HG02840 (cell line): ENCODE data around the gene KRTAP27-1.

Experiments used
- ATAC-seq: cut with Tn5 transposase; IDR thresholded peaks from one replicate; pipeline ENCODE4 v1.9.1; 2021; ENCODE audit warnings: mild to moderate bottlenecking, moderate library complexity, moderate number of reproducible peaks; ENCODE audit not compliant: unreplicated experiment, low FRiP score

The KRTAP27-1 gene, protein sequence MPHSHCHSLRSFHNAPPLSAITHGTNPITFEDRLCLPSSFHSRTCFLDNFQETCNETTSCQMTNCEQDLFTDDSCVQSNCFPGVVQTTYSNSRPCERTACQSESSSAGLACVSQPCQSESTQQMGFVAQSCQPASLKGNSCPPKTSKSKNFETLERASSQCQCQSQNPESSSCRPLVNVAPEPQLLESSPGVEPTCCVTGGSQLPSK

DNA sequence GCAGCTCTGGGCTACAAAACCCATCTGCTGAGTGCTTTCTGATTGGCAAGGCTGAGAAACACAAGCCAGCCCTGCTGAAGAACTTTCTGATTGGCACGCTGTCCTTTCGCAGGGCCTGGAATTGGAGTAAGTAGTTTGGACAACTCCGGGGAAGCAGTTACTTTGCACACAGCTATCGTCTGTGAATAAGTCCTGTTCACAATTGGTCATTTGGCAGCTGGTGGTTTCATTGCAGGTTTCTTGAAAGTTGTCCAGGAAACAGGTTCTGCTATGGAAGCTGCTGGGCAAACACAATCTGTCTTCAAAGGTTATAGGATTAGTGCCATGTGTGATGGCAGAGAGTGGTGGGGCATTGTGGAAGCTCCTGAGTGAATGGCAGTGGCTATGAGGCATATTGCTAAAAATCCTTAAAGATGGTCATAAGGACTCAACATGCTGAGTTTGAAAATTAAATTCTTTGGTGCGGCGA, at the start of gene KRTAP27-1:
Gene KRTAP27-1 (minus strand): TSS at position 419 of the 469 bp plus-strand sequence. CDS start 26 bp downstream, at position 393.
- ATAC-seq: no peak

DNA sequence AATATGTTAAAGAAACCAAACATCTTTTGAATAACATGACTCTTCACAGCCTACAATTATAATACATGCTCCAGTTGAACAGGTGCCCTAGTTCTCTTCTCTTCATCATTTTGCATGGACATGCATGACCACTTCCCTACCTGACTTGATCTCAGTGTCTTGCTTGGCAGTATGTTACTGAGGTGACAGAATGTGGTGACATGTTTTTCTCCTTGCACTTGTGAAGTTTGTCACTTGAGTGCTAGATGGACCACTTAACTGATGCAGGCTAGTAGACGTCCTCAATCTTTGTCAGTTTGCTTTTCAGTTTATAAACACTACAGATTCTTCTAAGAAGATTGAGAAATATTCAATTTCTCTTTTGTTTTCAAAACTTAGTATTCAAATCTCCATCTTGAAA, 44.7 kb upstream of the KRTAP27-1 start:
- ATAC-seq: no peak

DNA sequence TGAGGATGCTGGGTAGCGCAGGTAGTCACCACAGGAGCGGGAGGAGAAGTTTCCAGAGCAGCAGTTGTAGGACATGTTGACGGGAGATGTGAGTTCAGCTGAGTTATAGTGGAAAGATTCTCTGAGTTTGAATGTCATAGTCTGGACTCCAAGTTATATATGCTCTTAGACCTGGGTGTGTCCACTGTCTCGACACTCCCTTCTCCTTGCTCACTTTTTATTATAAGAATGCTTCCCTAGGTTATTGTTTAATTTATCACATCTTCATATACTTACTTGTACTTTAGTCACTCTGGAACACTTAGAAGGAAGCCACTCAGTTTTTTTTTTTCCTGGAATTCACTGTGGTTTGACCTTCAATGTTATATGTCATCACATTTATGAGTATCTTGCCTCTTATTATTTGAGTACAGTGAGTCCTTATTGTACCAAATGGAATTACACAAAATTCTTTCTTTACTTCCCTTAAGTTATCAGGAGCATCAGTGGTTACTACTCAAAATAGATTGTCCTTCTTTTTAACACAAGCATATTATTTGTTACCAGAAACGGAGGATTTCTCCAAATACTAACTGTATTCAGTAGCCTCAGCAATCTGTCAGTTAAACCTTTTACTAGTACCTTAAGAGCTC, 34.8 kb upstream of the KRTAP27-1 start, which contains the start of gene KRTAP13-2:
Gene KRTAP13-2 (minus strand): TSS at position 133 of the 632 bp plus-strand sequence. CDS start 58 bp downstream, at position 75.
- ATAC-seq: no peak

DNA sequence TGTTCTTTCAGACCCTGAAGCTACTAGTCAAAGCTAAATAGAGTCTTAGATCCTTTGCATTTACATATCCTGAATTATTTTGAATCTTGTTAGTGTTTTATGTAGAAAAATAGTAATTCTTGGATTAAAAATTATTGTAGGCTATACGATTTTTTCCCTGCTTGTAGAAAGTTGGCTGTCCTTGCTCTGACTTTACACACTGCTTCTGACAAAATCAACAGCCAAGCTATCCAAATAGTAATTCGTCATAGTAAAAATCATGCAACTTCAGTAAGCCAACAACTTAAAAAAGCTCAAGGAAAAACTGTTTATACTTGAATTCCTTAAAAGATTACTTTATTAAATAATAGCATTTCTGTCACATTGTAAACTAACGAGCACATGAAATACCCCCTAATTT, 18.4 kb upstream of the KRTAP27-1 start:
- ATAC-seq: no peak

DNA sequence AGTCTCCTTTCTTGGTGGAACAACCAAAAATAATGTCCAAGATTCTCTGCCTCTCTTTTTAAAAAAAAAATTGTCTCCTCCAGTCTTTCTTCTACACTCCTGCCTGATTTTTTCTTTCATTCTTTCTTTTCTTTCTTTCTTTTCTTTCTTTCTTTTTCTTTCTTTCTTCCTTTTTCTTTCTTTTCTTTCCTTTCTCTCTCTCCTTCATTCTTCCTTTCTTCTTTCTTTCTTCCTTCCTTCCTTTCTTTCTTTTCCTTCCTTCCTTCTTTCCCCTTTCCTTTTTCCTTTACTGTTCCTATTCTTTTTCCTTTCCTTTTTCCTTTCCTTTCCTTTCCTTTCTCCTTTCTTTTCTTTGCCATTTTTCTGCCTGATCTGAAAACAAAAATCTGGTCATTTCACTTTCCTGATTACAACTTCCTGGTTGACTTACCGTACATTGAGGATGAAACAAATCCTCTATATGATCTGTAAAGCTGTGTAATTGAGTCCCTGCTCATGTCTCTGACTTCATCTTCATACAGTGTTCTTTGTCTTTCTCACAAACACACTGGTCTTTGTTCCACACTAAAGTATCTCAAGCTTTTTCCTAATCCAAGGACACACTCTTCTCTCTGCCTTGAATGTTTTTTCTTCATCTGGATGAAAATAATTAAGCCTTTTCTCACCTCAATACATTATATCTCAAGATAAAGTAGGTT, 17.0 kb upstream of the KRTAP27-1 start:
- ATAC-seq: no peak

DNA sequence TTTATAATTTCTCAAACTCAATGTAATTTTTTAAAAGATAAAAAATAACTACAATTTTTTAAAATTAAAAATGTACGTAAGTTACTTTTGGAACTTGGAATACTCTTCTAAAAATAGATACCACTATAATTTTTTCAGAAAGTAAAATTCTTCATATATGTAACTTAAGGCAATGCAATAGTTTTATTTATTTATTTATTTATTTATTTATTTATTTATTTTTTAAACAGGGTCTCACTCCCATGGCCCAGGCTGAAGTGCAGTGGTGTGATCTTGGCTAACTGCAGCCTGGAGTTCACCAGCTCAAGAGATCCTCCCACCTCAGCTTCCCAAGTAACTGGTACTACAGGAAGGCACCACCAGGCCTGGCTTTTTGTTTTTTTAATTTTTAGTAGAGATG, 14.0 kb upstream of the KRTAP27-1 start:
- no peak for ATAC-seq

DNA sequence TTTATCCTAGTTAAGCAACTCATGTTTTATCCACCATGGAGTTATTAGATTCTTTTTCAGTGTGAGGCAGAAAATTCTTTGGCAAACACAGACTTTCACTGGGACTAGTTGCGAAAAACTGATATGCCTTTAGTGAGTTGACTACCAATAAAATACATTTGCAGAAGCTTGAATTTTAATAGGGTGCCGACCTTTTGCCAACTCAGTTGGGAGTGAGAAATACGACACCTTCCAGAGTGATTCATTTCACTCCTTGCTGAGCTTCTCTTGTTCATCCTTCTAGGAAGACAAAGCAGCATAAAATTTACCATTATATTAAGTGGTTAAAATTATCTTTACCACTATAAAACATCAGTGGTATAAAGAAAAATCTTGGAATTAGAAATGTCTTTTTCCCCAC, 12.1 kb upstream of the KRTAP27-1 start:
- ATAC-seq: no peak

DNA sequence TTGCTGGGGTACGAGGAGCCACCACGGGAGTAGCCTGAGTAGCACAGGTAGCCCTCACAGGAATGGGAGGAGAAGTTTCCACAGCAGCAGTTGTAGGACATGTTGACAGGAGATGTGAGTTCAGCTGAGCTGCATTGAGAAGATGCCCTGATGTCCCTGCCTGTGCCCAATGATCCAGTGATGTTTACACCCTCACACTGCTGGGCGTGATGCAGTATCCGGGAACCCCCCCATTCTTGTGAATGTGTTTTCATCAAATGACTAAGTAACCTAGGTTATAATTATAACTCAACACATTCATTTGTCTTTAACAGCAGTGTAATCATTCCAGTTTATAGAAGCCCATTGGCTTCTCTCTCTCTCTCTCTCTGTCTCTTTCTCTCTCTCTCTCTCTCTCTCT, 11.0 kb upstream of the KRTAP27-1 start, which contains the start of gene KRTAP23-1:
Gene KRTAP23-1 (minus strand): TSS at position 101 of the 400 bp plus-strand sequence. CDS start 0 bp downstream, at position 101.
- ATAC-seq: no peak

DNA sequence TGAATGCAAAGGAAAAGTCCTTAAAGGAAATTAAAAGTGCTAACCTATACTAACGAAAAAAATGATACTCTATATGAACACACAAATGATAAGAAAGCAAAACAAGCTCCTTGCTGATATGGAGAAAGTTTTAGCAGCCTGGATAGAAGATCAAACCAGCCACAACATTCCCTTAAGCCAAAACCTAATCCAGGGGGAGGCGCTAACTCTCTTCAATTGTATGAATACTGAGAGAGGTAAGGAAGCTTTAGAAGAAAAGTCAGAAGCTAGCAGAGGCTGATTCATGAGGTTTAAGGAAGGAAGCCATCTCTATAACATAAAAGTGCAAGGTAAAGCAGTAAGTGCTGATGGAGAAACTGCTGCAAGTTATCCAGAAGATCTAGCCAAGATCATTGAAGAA, 7.5 kb upstream of the KRTAP27-1 start:
- no peak for ATAC-seq

DNA sequence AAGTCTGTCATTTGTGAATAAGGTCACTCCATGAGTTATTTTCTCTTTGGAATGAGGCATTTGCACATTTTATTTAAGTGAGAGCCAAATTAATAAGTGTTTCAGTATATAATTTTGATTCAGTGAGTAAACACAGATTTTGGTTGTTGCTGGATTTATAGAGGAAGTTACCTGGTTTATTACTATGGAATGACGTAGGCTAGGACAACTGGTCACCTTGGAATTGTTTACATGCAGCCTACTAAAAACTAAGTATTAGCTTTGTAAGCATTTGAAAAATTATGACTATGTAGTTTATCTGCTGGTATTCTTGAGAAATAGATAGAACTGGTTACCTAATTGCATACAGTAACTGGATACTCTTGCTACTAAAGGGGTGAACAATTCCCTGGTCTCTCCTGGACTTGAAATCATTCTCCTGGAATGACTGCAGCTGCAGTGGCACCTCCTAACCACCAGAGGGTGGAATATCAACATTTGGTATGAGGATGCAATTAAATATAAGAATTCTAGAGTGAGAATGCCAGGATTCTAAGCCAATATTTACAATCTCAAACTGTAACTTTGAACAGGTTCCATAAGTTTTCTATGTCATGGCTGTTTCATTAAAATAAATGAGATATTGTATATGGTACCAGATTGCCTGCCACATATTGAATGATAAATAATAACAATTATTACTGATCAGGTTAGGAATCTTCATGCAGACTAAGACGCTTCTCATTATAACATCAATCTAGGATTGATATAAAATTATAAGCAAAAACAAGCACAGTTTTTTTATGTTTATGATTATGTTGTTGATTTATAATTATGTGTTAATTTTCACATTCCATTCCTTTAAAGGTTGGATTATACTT, 3.5 kb upstream of the KRTAP27-1 start:
- ATAC-seq: no peak

DNA sequence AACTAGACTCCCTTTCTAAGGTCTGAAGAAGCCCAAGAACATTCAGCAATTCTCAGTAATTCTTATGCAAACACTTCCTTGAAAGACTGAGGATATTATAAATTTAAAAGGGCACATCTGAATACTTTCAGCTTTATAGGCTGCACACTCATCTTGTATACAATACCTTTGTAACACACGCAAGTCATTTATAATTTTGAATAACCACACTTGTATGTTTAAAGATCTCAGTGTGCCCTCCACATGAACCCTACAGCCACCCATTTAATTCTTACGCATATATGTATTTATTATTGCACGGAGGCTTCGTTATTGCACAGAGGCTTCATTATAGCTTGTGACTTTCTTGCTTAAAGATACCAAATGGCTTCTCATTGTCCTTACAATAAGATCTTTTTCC, 1.2 kb upstream of the KRTAP27-1 start:
- no peak for ATAC-seq

DNA sequence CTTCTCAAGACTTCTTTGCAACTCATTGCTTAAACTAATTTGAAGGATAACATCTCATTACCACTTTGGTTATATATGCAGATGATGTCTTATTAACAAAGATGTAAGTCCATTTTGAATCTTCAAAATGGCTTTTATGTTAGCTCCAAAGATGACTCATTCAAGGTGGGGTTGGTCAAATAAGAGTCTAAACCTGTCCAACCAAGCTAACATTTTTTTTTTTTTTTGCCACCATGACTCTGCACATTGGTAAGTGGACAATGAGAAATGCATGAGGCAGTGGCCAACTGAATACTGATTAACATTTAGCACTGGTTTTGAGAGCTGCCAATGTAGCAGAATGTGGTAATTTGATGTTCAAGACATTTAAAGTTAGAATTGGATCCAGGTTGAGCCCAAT, 278 bp upstream of the KRTAP27-1 start:
- ATAC-seq: no peak

DNA sequence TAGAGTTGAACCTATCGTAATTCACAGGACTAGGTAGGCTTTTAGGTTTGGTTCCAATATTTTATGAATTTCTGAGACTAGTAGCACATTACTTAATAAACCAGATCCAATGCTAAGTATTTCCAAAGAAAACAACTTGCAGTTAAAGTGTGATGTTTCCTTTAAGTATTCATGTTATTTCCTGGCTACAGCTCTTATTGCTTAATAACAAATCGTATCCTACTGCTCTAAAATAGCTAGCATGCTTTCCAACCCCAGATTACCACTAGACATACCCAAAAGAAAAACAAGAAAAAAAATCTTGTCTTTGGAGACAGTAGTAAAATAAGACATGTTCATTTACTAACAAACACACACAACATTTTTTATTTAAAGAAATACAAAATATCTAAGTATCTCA, 898 bp downstream of the KRTAP27-1 start:
- no peak for ATAC-seq

DNA sequence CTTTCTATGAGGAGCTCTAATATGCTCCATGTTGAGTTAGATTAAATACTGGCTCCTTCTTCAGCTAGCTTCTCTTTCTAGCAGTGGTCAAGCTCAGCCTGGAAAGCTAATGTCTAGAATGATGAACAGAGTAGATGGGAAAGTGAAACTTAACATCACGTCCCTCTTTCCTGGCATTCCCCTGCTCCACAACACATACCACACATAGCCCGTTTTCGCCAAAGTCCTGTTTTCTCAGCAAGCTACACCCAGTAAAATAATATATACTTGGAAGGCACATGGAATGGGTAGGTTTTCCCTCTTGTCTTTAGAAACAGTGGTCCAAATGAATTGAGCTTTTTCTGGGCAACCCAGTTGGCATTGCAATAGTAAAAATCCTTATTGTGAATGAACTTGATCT, 3.8 kb downstream of the KRTAP27-1 start:
- ATAC-seq: no peak

DNA sequence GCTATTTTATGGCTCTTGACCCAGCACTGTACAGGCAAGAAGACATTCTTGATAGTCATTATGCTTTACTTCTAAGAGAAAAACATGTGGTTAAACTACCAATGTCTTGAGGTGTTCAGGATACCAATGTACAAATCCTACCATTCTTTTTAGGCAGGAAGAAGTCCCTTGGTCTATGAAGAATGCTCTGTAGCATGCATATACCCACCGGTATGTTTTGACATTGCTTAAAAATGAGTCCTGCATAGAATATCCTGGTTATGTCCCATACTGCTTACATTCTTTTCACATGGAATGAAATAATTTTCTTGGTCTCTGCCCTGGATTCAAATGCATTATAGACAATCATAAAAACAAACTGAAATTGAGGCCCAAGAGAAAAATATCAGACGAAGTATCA, 4.8 kb downstream of the KRTAP27-1 start:
- ATAC-seq: no peak

DNA sequence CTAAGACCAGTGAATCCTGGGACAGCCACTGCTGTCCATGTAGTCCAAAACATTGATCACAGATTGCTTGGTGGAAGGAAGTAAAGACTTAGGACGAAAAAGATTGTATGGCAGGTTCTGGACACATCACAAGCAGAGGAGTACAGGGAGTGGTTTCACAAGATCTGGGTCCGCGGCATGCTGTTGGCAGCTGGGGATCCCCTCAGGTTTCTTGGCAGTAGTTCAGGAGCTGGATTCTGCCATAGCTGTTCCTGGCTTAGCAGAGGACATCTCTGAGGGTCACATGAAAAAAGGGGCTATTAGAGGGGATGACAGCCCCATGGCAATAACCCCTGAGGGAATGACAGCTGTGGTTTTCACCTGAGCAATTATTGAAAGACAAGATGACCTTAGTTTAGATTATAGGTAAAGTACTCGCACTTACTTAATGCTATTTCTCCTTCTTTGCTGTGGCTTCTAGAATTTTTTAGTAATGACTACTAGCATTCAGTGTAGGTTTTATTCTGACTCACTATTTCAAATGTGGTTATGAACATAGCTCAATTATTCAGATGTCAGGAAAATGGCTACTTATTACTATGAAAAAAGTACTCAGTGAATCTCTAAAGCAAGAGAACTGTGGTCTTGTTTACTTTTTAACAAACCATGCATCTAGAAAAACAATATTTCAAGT, 8.2 kb downstream of the KRTAP27-1 start:
- no peak for ATAC-seq

DNA sequence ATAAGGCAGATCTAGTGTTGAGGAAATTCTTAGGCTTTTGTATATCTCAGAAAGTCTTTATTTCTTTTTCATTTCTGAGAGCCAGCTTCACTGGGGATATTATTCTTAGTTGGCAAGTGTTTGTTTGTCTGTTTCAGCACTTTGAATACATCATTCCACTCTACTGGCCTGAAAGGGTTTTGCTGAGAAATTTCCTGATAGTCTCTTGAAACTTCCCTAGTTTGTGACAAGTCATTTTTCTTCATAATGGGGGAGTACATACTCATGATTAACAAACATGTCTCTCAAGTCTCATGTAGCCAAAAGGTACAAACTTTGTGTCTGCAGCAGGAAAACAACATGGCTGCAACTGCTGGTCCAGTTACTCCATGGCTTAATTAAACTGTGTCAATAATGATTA, 11.1 kb downstream of the KRTAP27-1 start:
- no peak for ATAC-seq

DNA sequence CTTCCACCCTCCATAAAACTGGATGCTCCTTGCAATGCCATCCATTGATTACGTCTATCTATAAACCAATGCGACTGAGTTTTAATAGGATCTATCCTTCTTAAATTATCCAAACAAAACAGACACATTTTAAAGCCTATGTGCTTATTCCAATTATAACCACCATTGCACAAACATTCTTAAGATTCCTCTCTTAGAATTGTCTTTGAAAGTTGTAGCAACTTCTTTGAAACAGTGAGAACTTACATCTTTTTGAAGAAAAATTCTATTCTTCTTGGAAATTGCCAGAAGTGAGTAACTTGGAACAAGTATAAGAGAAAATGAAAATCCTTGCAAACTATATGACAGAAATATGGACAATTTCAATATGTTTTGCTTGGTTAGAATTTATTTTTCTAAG, 17.3 kb downstream of the KRTAP27-1 start, which contains the start of gene KRTAP26-1:
Gene KRTAP26-1 (minus strand): TSS at position 101 of the 400 bp plus-strand sequence. CDS start 280 bp downstream, outside the sequence.
- no peak for ATAC-seq

DNA sequence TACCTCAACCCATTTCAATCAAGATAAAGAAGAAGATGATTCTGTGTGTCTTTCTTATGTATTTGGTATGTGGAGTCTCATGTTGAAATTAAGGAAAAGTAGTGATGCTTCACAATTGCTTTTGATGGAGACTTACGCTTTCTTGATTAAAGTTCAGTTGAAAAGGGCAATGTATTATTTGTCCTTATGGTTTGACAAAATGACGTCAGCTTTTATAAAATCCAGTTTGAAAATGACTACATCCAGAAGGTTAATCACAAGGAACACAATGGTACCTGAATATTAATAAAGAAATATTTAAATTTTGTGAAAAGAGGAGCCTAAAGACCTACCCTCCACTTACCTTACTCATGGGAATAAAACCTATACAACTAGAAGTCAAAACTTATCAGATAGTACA, 21.8 kb downstream of the KRTAP27-1 start:
- no peak for ATAC-seq

DNA sequence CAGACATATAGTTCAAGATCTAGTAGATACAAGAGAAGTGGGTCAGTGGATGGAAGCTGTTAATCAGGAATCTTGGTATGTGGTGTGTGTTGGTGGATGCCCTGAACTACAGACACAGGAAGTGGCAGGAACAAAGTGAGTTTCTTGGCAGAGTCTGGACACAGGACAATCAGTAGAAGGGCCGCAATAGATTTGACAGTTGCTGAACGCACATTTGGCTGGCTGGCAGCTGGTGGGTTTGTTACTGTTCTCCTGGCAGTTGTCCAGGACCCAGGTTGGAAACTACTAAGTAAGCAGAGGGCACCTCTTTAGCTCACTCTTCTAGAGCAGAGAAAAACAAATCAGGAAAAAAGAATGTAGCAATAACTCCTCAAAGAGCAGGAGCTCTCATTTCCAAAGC, 30.6 kb downstream of the KRTAP27-1 start:
- no peak for ATAC-seq
